Testis (tissue), 3 donors: ENCODE results near the gene AP1M2. TPM values are rescaled to one million over a fixed set of nuclear protein-coding genes. Genes with fewer than 3 reads are reported as not detected.

ENCODE experiments used
- DNase-seq: peaks from one replicate; pipeline ENCODE4 v3.0.0-alpha.2; 2019
- H3K27ac ChIP-seq, 2 donors: fragments of 200-600 bp; sonication (generic); one replicate each; pipeline ENCODE4 v1.5.1; 2019
- H3K27me3 ChIP-seq: fragments of 200-600 bp; sonication (generic); one replicate; pipeline ENCODE4 v1.5.1; 2019
- H3K36me3 ChIP-seq: fragments of 200-600 bp; sonication (generic); one replicate; pipeline ENCODE4 v1.5.1; 2017; ENCODE audit warnings: low read depth; ENCODE audit errors: missing control alignments
- H3K4me1 ChIP-seq: fragments of 200-600 bp; sonication (generic); one replicate; pipeline ENCODE4 v1.5.1; 2019
- H3K4me3 ChIP-seq, 2 donors: fragments of 200-600 bp; sonication (generic); one replicate each; pipeline ENCODE4 v1.5.1; 2017 to 2019
- H3K9me3 ChIP-seq: fragments of 200-600 bp; sonication (generic); one replicate; pipeline ENCODE4 v1.5.1; 2017
- CTCF ChIP-seq, 3 experiments: fragments of 450-650 bp in 2 of 3; fragments of 200-600 bp in 1 of 3; sonication (generic) in 1 of 3; IDR thresholded peaks; one replicate each; pipeline ENCODE4 v1.5.1; 2016 to 2019; ENCODE audit warnings: antibody characterized with exemption in 3 of 3, mild to moderate bottlenecking in 2 of 3, moderate library complexity in 1 of 3
- POLR2A ChIP-seq: fragments of 450-650 bp; IDR thresholded peaks from one replicate; pipeline ENCODE4 v1.6.1; 2017; ENCODE audit warnings: antibody characterized with exemption, mild to moderate bottlenecking, moderate library complexity
- WGBS, 2 donors: methylation state at CpG; one replicate each; pipeline ENCODE4 v1.1.5; 2018; 5-methylcytosine and 5-hydroxymethylcytosine counted together
- intact Hi-C: fragments of 100-400 bp; cut with DNase I; formaldehyde crosslinking; loops from one replicate; pipeline ENCODE4 v1.15.1; 2023; ENCODE audit warnings: low total_unique reads
- polyA plus RNA-seq: library from polyadenylated mRNA; stranded (reverse); fragments of 350-450 nt; fragmentation: Illumina TruSeq; extraction: RNeasy Lipid Tissue Mini Kit (QIAGEN cat#74804); gene quantifications from one replicate; pipeline ENCODE4 v1.2.3, GENCODE V29; 2014; ENCODE audit warnings: low read depth, low replicate concordance; ENCODE audit not compliant: insufficient read depth
- total RNA-seq, 2 donors: library from RNA; depleted of rRNA; stranded (reverse); fragments of >200 nt; gene quantifications; one replicate each; pipeline ENCODE4 v1.2.3, GENCODE V29; 2016

AP1M2 gene
- total and polyA plus RNA-seq, 3 donors from 2014 or later, result 6.9 to 23.3 (median 7.7) TPM

GRCh38 chr19:10557603-10558197, 29.4 kb downstream of the AP1M2 start:
- intact Hi-C loops, result no loop called here
- H3K4me1 ChIP-seq, result no peaks in the 10 kb centered on the region
- no peak overlapping the region for H3K4me3 ChIP-seq
- H3K27ac ChIP-seq, result no peak overlapping the region
- H3K36me3 ChIP-seq, result no peaks in the 10 kb centered on the region
- H3K27me3 ChIP-seq, result no peaks in the 10 kb centered on the region
- DNase-seq, result no peak
- no peaks in the 10 kb centered on the region for H3K9me3 ChIP-seq
- TF ChIP-seq CTCF (IDR thresholded peaks at IDR 0.05), result no peak
- TF ChIP-seq POLR2A, result no peak
- WGBS, 2 donors, result 93% methylated on average over 32 to 33 of the region's 33 CpGs

- H3K36me3 ChIP-seq, result no peaks in the 10 kb centered on the region
- 81 to 83% methylated on average over 7 of the region's 7 CpGs for WGBS, 2 donors
Observed at GRCh38 chr19:10555610-10555973, 31.5 kb downstream of the AP1M2 start.

DNA sequence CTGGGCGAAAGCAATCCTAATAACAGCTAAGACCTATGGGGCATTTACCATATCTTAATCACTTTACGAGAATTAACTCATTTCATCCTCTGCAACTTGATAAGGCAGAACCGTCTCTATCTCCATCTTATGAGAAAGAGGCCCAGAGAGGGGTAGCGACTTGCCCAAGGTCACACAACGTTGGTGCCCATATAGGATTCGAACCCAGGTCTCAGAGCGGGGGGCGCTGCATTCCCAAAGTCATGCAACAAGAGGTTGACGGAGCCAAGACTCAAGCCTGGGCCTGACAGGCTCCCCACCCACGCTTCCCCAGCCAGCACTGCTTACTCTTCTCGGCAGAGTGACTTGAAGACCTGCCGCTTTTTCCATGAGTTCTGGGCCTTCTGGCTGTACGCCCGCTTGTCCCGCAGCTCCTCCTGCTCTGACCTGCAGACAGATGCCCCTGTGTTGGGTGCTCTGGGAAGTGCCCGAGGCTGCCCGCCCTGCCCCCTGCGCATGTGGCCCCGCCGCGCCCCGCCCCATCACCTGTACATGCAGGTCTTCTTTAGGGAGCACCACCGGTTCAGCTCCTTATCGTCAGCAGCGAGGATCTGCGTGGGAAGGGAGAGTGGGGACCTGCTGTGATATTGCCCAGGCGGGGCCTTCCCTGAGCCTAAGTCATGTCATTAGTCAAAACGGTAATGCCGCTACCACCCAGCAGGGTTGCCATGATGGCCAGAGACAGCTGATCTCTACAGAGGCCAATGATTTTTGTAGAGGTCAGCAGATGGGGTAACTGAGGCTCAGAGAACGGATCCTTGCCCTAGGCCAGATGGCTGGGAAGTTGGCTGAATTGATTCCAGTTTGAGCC, 32.1 kb downstream of the AP1M2 start:
- peak in 1 of 3 experiments; percentile 1 for TF ChIP-seq CTCF (IDR thresholded peaks at IDR 0.05)
- no peak for TF ChIP-seq POLR2A
- WGBS, 2 donors, result 81 to 88% methylated on average over 25 to 30 of the region's 30 CpGs
- no peaks in the 10 kb centered on the region for H3K36me3 ChIP-seq
- H3K27me3 ChIP-seq, result no peaks in the 10 kb centered on the region
- no peak for DNase-seq
- H3K9me3 ChIP-seq, result no peaks in the 10 kb centered on the region
- intact Hi-C loops, result no loop called here
- no peak overlapping the region for H3K4me3 ChIP-seq
- no peaks in the 10 kb centered on the region for H3K4me1 ChIP-seq
- H3K27ac ChIP-seq, result no peak overlapping the region

More at GRCh38 chr19:10555610-10555973, 31.5 kb downstream of the AP1M2 start:
- Histone ChIP-seq H3K9me3 (no peaks in the 10 kb centered on the region), H3K27me3 (no peaks in the 10 kb centered on the region), H3K4me1 (no peaks in the 10 kb centered on the region), H3K4me3 (no peak overlapping the region), H3K27ac (no peak overlapping the region)
- no peak for DNase-seq
- intact Hi-C loops, result no loop called here
- TF ChIP-seq CTCF (IDR thresholded peaks at IDR 0.05), result no peak
- TF ChIP-seq POLR2A, result no peak

GRCh38 chr19:10553943-10554381, 33.1 kb downstream of the AP1M2 start:
- H3K27me3 ChIP-seq, result no peaks in the 10 kb centered on the region
- H3K4me1 ChIP-seq, result no peaks in the 10 kb centered on the region
- WGBS, 2 donors, result 56 to 57% methylated on average over 8 to 12 of the region's 12 CpGs
- no peak for DNase-seq
- no peak for TF ChIP-seq POLR2A
- no peaks in the 10 kb centered on the region for H3K36me3 ChIP-seq
- intact Hi-C loops, result no loop called here
- no peak overlapping the region for H3K4me3 ChIP-seq
- no peak overlapping the region for H3K27ac ChIP-seq
- no peaks in the 10 kb centered on the region for H3K9me3 ChIP-seq

DNA sequence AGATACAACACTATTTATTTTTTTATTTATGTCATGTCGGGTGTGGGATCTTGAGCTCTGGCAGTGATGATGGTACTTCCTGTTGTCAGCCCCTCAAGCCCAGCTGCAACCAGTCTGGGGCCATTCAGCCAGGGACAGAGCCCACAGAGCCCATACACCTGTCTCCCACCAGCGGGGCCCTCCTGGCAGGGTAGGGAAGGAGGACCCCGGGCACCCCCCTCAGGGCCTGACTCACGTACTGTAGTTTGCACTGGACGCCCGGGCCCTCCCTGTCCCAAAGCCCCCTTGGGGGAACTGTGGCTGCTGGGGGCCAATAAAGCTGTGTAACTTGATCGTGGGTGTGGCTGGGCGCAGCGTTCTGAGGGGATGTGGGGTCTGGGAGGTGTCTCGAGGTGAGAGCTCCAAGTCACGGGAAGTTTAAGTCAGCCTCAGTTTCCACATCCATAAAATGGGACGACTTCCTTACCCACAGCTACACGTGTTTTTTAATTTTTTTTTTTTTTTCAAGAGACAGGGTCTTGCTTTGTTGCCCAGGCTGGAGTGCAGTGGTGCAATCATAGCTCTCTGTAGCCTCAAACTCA, 33.9 kb downstream of the AP1M2 start:
- Histone ChIP-seq H3K27ac (no peak overlapping the region), H3K4me3 (no peak overlapping the region), H3K9me3 (no peaks in the 10 kb centered on the region), H3K27me3 (no peaks in the 10 kb centered on the region), H3K4me1 (no peaks in the 10 kb centered on the region), H3K36me3 (no peaks in the 10 kb centered on the region)
- intact Hi-C loops, result no loop called here
- WGBS, 2 donors, result 46 to 73% methylated on average over 10 to 13 of the region's 13 CpGs
- TF ChIP-seq POLR2A, result no peak
- TF ChIP-seq CTCF (IDR thresholded peaks at IDR 0.05), result no peak
- no peak for DNase-seq
